Measurements from ENCODE around the gene GRK6. TPM values are rescaled to one million over a fixed set of nuclear protein-coding genes. Genes with fewer than 3 reads are reported as not detected.

Gene GRK6
- total and polyA plus RNA-seq, 9 of the 15 experiments (the other 6 are each of a cell fraction or from before 2014, with no cell fraction given): 0.63 to 122 (median 44.5) TPM

GRCh38 chr5:177455661-177456590 lies 29.4 kb downstream of the GRK6 start (continued):
- TF ChIP-seq SFPQ (IDR thresholded peaks at IDR 0.05; ENCODE audit: low read depth, low read length) (no peak), MAFF (IDR thresholded peaks at IDR 0.05; ENCODE audit: low read length) (no peak), MECOM (CRISPR knock-in tag; IDR thresholded peaks at IDR 0.05) (no peak), NR2C2 (CRISPR knock-in tag; IDR thresholded peaks at IDR 0.05) (no peak; the same call in none of the 2 replicates), NR2C2 (tag; IDR thresholded peaks at IDR 0.05) (0 out of 2 replicates have a peak, but pooled peaks have one; percentile 26), ZSCAN29 (IDR thresholded peaks at IDR 0.05) (no peak), RBBP5 (IDR thresholded peaks at IDR 0.05; ENCODE audit: borderline replicate concordance, insufficient read depth, low read length, poor library complexity, severe bottlenecking) (no peak), NR2F6 (CRISPR knock-in tag; IDR thresholded peaks at IDR 0.05) (no peak), HNRNPH1 (optimal IDR thresholded peaks at IDR 0.05; ENCODE audit: low read depth, low read length) (no peak), TAF7 (tag; IDR thresholded peaks at IDR 0.05) (no peak), RBM15 (IDR thresholded peaks at IDR 0.05; ENCODE audit: insufficient read depth, low read length) (no peak)
- TF ChIP-seq, protein P1, sequence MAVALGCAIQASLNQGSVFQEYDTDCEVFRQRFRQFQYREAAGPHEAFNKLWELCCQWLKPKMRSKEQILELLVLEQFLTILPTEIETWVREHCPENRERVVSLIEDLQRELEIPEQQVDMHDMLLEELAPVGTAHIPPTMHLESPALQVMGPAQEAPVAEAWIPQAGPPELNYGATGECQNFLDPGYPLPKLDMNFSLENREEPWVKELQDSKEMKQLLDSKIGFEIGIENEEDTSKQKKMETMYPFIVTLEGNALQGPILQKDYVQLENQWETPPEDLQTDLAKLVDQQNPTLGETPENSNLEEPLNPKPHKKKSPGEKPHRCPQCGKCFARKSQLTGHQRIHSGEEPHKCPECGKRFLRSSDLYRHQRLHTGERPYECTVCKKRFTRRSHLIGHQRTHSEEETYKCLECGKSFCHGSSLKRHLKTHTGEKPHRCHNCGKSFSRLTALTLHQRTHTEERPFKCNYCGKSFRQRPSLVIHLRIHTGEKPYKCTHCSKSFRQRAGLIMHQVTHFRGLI (CRISPR knock-in tag; IDR thresholded peaks at IDR 0.05): no peak
- TF ChIP-seq, protein P2, sequence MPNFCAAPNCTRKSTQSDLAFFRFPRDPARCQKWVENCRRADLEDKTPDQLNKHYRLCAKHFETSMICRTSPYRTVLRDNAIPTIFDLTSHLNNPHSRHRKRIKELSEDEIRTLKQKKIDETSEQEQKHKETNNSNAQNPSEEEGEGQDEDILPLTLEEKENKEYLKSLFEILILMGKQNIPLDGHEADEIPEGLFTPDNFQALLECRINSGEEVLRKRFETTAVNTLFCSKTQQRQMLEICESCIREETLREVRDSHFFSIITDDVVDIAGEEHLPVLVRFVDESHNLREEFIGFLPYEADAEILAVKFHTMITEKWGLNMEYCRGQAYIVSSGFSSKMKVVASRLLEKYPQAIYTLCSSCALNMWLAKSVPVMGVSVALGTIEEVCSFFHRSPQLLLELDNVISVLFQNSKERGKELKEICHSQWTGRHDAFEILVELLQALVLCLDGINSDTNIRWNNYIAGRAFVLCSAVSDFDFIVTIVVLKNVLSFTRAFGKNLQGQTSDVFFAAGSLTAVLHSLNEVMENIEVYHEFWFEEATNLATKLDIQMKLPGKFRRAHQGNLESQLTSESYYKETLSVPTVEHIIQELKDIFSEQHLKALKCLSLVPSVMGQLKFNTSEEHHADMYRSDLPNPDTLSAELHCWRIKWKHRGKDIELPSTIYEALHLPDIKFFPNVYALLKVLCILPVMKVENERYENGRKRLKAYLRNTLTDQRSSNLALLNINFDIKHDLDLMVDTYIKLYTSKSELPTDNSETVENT (CRISPR knock-in tag; IDR thresholded peaks at IDR 0.05): peak; percentile 61; the same call in 1 of the 2 replicates
- TF ChIP-seq, protein P3, sequence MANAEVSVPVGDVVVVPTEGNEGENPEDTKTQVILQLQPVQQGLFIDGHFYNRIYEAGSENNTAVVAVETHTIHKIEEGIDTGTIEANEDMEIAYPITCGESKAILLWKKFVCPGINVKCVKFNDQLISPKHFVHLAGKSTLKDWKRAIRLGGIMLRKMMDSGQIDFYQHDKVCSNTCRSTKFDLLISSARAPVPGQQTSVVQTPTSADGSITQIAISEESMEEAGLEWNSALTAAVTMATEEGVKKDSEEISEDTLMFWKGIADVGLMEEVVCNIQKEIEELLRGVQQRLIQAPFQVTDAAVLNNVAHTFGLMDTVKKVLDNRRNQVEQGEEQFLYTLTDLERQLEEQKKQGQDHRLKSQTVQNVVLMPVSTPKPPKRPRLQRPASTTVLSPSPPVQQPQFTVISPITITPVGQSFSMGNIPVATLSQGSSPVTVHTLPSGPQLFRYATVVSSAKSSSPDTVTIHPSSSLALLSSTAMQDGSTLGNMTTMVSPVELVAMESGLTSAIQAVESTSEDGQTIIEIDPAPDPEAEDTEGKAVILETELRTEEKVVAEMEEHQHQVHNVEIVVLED (CRISPR knock-in tag; IDR thresholded peaks at IDR 0.05): no peak

Measured in K562 (cell line).